GM12891 (cell line): ENCODE results near the gene SNX8.
A peak's percentile ranks its signal among the peaks of the same experiment; 100 is the strongest.

ENCODE experiments used
- POLR2A ChIP-seq: IDR thresholded peaks from 2 replicates; pipeline ENCODE4 v1.6.1; 2011; ENCODE audit warnings: low read depth, low read length, control low read depth
- POLR2AphosphoS5 ChIP-seq: IDR thresholded peaks from 2 replicates; pipeline ENCODE4 v1.6.1; 2011; ENCODE audit warnings: low read depth, low read length, control low read depth
- POU2F2 ChIP-seq: IDR thresholded peaks from 2 replicates; pipeline ENCODE4 v1.6.1; 2011; ENCODE audit warnings: low read depth, mild to moderate bottlenecking, control low read depth, low read length, moderate library complexity
- SPI1 ChIP-seq: IDR thresholded peaks from 2 replicates; pipeline ENCODE4 v1.6.1; 2011; ENCODE audit warnings: low read depth, low read length, control low read depth

- TF ChIP-seq POLR2AphosphoS5 (peak; percentile 15; the same call in 1 of the 2 replicates), POU2F2 (no peak), POLR2A (no peak), SPI1 (no peak)
Observed at GRCh38 chr7:2245883-2246675, 68.2 kb downstream of the SNX8 start.
